Measurements from ENCODE around the gene ACVR1B.

GRCh38 chr12:51932218-51933076, 19.1 kb upstream of the ACVR1B start:
- TF ChIP-seq CTCF (IDR thresholded peaks at IDR 0.05) (no peak), POLR2A (IDR thresholded peaks at IDR 0.05) (no peak)

Data from Peyer's patch (tissue), 4 donors.